HL-60 (cell line): ENCODE results near the gene CDK19.

ENCODE experiments used
- DNase-seq, 2 experiments: peaks; one replicate each; pipeline ENCODE4 v3.0.0-alpha.2; 2010 to 2020; ENCODE audit warnings: low read depth in 1 of 2, low spot score in 1 of 2
- H3K27ac ChIP-seq: fragments of 250-450 bp; sonication (Bioruptor Pico); replicated peaks from 2 replicates; pipeline ENCODE4 v1.5.1; 2020; ENCODE audit warnings: mild to moderate bottlenecking, moderate library complexity
- H3K27me3 ChIP-seq: fragments of 250-450 bp; sonication (Bioruptor Pico); 2 replicates; pipeline ENCODE4 v1.5.1; 2021; ENCODE audit warnings: mild to moderate bottlenecking, moderate library complexity; ENCODE audit not compliant: insufficient read depth, poor library complexity, severe bottlenecking
- H3K4me3 ChIP-seq: replicated peaks from 2 replicates; pipeline ENCODE4 v1.5.1; 2011; ENCODE audit warnings: mild to moderate bottlenecking, control low read depth, low read length; ENCODE audit not compliant: insufficient read depth
- GABPA ChIP-seq: IDR thresholded peaks from 2 replicates; pipeline ENCODE4 v1.6.1; 2012; ENCODE audit warnings: low read depth
- POLR2AphosphoS5 ChIP-seq: IDR thresholded peaks from 2 replicates; pipeline ENCODE4 v1.6.1; 2012; ENCODE audit warnings: low read depth
- SPI1 ChIP-seq: IDR thresholded peaks from 2 replicates; pipeline ENCODE4 v1.6.1; 2012; ENCODE audit warnings: low read depth, mild to moderate bottlenecking, borderline replicate concordance
- TF ChIP-seq, protein P1 (sequence below): IDR thresholded peaks from one replicate; pipeline ENCODE4 v1.5.1; 2011; ENCODE audit warnings: low read length, control low read depth, inconsistent platforms; ENCODE audit not compliant: insufficient read depth
- TF ChIP-seq, protein P2 (sequence below): IDR thresholded peaks from 2 replicates; pipeline ENCODE4 v1.6.1; 2012; ENCODE audit warnings: low read depth; ENCODE audit not compliant: insufficient replicate concordance

Gene CDK19

DNA sequence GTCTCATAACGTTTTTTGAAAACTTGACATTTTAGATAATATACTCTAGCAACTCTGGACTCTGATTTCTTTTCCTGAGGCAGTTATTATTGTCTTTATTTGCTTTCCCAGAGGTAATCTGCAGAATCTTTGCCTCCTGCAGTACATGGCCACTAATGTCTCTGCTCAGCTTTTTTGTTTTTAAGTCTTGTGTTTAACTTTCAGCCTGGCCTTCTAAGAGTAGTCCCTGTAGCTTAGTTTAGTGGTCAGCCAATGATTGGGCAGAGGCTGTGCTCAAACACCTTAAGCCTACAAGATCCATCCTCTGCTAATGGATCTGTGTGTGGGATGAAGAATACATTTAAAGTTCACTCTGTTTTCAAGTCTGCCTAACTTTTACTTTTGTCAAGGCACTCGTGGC, 241.7 kb downstream of the CDK19 start:
- H3K27me3 ChIP-seq, result no peaks in the 10 kb centered on the region
- TF ChIP-seq, protein P1, sequence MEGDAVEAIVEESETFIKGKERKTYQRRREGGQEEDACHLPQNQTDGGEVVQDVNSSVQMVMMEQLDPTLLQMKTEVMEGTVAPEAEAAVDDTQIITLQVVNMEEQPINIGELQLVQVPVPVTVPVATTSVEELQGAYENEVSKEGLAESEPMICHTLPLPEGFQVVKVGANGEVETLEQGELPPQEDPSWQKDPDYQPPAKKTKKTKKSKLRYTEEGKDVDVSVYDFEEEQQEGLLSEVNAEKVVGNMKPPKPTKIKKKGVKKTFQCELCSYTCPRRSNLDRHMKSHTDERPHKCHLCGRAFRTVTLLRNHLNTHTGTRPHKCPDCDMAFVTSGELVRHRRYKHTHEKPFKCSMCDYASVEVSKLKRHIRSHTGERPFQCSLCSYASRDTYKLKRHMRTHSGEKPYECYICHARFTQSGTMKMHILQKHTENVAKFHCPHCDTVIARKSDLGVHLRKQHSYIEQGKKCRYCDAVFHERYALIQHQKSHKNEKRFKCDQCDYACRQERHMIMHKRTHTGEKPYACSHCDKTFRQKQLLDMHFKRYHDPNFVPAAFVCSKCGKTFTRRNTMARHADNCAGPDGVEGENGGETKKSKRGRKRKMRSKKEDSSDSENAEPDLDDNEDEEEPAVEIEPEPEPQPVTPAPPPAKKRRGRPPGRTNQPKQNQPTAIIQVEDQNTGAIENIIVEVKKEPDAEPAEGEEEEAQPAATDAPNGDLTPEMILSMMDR, result no peak
- TF ChIP-seq, protein P2, sequence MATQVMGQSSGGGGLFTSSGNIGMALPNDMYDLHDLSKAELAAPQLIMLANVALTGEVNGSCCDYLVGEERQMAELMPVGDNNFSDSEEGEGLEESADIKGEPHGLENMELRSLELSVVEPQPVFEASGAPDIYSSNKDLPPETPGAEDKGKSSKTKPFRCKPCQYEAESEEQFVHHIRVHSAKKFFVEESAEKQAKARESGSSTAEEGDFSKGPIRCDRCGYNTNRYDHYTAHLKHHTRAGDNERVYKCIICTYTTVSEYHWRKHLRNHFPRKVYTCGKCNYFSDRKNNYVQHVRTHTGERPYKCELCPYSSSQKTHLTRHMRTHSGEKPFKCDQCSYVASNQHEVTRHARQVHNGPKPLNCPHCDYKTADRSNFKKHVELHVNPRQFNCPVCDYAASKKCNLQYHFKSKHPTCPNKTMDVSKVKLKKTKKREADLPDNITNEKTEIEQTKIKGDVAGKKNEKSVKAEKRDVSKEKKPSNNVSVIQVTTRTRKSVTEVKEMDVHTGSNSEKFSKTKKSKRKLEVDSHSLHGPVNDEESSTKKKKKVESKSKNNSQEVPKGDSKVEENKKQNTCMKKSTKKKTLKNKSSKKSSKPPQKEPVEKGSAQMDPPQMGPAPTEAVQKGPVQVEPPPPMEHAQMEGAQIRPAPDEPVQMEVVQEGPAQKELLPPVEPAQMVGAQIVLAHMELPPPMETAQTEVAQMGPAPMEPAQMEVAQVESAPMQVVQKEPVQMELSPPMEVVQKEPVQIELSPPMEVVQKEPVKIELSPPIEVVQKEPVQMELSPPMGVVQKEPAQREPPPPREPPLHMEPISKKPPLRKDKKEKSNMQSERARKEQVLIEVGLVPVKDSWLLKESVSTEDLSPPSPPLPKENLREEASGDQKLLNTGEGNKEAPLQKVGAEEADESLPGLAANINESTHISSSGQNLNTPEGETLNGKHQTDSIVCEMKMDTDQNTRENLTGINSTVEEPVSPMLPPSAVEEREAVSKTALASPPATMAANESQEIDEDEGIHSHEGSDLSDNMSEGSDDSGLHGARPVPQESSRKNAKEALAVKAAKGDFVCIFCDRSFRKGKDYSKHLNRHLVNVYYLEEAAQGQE, result no peak
- TF ChIP-seq POLR2AphosphoS5 (no peak), GABPA (no peak), SPI1 (no peak)
- no peak overlapping the region for H3K4me3 ChIP-seq
- H3K27ac ChIP-seq, result no peak overlapping the region
- DNase-seq, result no peak

DNA sequence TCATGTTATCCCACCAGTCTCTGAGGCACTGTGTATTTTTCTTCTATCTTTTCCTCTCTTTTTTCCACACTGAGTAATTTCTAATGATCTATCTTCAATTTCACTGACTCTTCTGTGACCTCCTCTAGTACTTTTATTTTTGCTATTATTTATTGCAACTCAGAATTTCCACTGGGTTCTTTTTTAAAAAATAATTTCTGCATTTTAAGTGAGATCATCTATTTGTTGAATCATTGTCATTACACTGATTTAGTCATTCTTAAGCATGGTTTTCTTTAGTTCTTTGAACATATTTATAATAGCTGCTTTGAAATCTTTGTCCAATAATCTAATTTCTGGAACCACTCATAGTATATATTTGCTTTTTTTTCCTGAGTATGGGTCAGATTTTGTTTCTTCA, 242.1 kb downstream of the CDK19 start:
- TF ChIP-seq, protein P2, result no peak
- TF ChIP-seq POLR2AphosphoS5, result no peak
- TF ChIP-seq, protein P1, result no peak
- TF ChIP-seq SPI1, result no peak
- no peak for TF ChIP-seq GABPA
- DNase-seq, result no peak
- H3K4me3 ChIP-seq, result no peak overlapping the region
- no peaks in the 10 kb centered on the region for H3K27me3 ChIP-seq
- H3K27ac ChIP-seq, result no peak overlapping the region

DNA sequence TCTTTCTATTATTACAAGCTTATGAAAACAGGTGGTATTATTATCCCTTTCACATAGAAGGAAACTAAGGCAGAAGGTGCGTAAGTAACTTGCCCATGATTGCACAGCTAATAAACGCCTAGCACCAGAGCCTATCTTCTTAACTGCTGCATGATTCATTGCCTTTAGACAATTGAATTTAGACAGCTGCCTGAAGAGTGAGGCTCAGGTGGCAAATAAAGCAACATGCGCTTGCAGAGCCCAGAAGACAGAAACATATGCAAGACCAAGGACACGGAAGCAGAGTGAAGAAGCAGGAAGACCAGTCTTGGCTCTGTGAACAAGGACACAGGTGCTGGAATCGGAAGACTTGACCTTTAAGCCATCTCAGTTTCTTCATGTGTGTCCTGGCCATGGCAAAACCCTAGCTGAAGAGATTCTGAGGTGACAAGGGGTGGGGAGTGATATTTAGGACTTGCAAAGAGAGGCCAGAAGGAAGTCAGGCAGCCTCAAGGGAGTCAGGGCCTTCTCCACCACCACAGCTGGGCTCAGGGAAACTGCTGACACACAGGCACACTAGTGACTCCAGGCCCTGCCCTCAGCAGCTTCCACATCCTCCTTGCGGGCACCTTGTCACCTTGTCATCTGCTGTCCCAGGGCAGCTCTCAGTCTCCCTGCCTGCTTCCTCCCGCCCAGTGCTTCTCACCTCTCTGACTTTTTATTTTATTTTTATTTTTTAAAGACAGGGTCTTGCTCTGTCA, 247.1 kb downstream of the CDK19 start:
- peak in 1 of 2 experiments; percentile 17 for DNase-seq
- H3K4me3 ChIP-seq, result no peak overlapping the region
- H3K27me3 ChIP-seq, result no peaks in the 10 kb centered on the region
- TF ChIP-seq SPI1, result no peak
- TF ChIP-seq, protein P2, result no peak
- TF ChIP-seq GABPA, result no peak
- no peak for TF ChIP-seq POLR2AphosphoS5
- TF ChIP-seq, protein P1, result no peak
- no peak overlapping the region for H3K27ac ChIP-seq
